ENCODE measurements around the gene ZNF799. TPM values are rescaled to one million over a fixed set of nuclear protein-coding genes. Genes with fewer than 3 reads are reported as not detected.

ZNF799 gene
- total RNA-seq, 4 donors from 2014 or later, result 6.2 to 7.5 (median 6.6) TPM

DNA sequence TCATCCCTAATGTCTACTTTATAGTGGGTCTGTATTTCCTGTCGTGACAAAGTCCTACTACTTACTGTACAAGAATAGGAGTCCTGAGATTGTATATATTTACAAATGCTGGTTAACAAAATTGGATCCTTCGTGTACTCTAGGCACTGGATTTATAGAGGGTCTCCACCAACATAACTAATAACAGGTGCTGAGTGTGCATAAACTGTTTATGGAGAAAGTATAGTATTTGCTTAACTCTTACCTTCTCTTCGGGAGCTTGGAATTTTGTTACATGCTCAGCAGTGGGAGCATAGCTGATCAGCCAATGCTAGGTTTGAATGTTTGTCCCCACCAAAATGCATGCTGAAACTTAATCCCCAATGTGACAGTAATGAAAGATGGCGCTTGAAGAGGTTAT, 47.7 kb downstream of the ZNF799 start:
- no peak for TF ChIP-seq CTCF (IDR thresholded peaks at IDR 0.05; ENCODE audit: low read depth)

GRCh38 chr19:12350890-12351197, 50.2 kb downstream of the ZNF799 start:
- no peak for TF ChIP-seq CTCF (IDR thresholded peaks at IDR 0.05; ENCODE audit: low read depth)

DNA sequence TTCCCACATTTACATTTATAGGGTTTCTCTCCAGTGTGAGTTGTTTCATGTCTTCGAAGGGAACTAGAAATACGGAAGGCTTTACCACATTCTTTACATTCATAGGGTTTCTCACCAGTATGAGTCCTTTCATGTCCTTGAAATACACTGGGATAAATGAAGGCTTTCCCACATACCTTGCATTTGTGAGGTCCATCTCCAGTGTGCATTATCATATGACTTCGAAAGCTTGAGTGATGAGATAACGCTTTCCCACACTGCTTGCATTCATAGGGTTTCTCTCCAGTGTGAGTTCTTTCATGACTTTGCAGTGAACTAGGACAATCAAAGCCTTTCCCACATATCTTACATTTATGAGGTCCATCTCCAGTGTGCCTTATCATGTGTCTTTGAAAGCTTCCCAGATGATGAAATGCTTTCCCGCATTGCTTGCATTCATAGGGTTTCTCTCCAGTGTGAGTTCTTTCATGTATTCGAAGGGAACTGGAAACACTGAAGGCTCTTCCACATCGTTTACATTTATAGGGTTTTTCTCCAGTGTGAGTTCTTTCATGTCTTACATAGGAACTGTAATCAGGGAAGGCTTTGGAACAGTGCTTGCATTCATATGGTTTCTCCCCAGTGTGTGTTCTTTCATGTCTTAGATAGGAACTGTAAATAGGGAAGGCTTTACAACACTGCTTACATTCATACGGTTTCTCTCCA, 50.7 kb downstream of the ZNF799 start:
- no peak for TF ChIP-seq CTCF (IDR thresholded peaks at IDR 0.05; ENCODE audit: low read depth)

DNA sequence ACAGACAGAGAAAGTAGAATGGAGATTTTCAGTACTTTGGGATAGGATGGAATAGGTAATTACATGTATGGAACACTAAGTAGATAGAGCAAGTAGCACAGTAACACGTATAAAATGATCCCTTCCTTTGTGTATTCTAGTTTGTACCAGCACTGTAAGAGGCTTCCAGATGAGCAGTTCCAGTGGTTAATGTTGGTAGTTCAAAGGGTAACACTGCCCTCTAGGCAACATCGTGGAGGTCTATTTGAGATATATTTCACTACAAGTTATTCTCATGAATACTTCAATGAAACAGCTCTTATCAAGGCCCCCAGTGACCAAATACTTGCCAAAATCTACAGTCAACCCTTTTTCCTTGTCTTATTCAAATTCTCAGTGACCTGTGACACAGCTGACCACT, 54.2 kb downstream of the ZNF799 start:
- TF ChIP-seq CTCF (IDR thresholded peaks at IDR 0.05; ENCODE audit: low read depth), result no peak

DNA sequence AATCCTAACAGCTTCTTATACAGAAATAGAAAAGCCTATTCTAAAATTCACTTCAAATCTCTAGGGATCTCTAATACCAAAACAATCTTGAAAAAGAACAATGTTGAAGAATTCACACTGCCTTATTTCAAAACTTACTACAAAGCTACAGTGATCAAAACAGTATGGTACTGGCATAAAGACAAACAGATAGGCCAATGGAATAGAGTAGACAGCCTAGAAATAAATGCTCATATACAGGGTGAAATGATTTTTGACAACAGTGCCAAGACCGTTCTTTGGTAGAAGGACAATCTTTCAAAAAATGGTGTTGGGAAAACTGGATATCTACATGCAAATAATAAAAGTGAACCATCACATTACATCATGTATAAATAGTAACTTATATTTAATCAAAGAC, 55.9 kb downstream of the ZNF799 start:
- TF ChIP-seq CTCF (IDR thresholded peaks at IDR 0.05; ENCODE audit: low read depth), result no peak

Small RNAs within 50 kb of the gene (small RNA-seq; reads per million reads assigned to genes)
- gene RPS29P23, result not detected

Other genes with a start within 250 kb of the ZNF799 start
- 1 to 10 TPM; 3.1 to 5.8 (median 4.4) TPM for gene ZNF625, start 244.5 kb downstream of the ZNF799 start, total RNA-seq
- gene ZNF136, start 238.2 kb downstream of the ZNF799 start, total RNA-seq, result 10 to 100 TPM; 10.3 to 20.2 (median 13.9) TPM
- gene ZNF44, start 106.4 kb downstream of the ZNF799 start, total RNA-seq, result 10 to 100 TPM; 14.3 to 17.8 (median 15.1) TPM
- gene ZNF563, start 67.6 kb downstream of the ZNF799 start, total RNA-seq, result 1 to 10 TPM; 4.4 to 6.8 (median 5.3) TPM
- gene ZNF442, start 35.6 kb downstream of the ZNF799 start, total RNA-seq, result 1 to 10 TPM; 2.4 to 4.0 (median 3.2) TPM
- 1 to 10 TPM; 4.2 to 5.9 (median 4.8) TPM for gene ZNF443, start 39.8 kb upstream of the ZNF799 start, total RNA-seq
- 1 to 10 TPM; 1.5 to 3.1 (median 2.8) TPM for gene ZNF709, start 83.5 kb upstream of the ZNF799 start, total RNA-seq
- 10 to 100 TPM; 10.7 to 15.0 (median 14.3) TPM for gene ZNF564, start 150.2 kb upstream of the ZNF799 start, total RNA-seq
- gene ZNF490, start 209.5 kb upstream of the ZNF799 start, total RNA-seq, result 1 to 10 TPM; 5.7 to 9.2 (median 7.8) TPM
- 10 to 100 TPM; 21.2 to 26.0 (median 24.9) TPM for gene ZNF791, start 209.6 kb upstream of the ZNF799 start, total RNA-seq